ENCODE results near the gene MRM1.

The MRM1 gene

DNA sequence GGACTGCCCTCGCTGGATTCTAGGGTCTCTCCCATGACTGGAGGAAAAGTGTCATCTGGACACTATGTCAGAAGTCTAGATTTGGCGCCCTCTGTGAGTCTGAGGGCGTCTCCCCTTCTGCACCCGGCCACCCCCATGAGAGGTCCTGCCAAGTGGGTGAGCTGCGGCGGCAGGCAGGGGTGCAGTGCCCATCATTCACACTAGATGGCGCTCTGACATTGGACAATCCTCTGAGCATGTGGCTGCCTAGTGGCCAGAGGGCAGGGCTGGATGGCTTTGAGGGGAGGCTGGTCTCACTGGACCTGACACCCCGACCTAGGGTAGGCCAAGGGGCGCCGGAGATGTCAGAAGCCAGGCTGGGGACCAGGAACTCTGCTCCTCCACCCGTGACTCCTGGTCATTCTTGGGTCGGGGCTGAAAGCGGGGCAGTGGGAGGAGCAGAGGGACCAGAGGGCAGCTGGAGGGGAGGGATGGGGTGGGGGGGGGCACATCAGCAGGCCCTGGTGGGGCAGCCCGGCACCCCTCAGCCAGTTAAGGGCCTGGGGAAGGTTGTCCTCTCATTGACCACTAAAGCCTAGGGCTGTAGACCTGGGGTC is 28.0 kb downstream of the MRM1 start:
- TF ChIP-seq, protein P1, sequence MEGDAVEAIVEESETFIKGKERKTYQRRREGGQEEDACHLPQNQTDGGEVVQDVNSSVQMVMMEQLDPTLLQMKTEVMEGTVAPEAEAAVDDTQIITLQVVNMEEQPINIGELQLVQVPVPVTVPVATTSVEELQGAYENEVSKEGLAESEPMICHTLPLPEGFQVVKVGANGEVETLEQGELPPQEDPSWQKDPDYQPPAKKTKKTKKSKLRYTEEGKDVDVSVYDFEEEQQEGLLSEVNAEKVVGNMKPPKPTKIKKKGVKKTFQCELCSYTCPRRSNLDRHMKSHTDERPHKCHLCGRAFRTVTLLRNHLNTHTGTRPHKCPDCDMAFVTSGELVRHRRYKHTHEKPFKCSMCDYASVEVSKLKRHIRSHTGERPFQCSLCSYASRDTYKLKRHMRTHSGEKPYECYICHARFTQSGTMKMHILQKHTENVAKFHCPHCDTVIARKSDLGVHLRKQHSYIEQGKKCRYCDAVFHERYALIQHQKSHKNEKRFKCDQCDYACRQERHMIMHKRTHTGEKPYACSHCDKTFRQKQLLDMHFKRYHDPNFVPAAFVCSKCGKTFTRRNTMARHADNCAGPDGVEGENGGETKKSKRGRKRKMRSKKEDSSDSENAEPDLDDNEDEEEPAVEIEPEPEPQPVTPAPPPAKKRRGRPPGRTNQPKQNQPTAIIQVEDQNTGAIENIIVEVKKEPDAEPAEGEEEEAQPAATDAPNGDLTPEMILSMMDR (IDR thresholded peaks at IDR 0.05; ENCODE audit: borderline replicate concordance, insufficient read depth, low read depth, low read length): peak; percentile 96
- no peak overlapping the region for H3K4me3 ChIP-seq (ENCODE audit: low read depth, low read length)

DNA sequence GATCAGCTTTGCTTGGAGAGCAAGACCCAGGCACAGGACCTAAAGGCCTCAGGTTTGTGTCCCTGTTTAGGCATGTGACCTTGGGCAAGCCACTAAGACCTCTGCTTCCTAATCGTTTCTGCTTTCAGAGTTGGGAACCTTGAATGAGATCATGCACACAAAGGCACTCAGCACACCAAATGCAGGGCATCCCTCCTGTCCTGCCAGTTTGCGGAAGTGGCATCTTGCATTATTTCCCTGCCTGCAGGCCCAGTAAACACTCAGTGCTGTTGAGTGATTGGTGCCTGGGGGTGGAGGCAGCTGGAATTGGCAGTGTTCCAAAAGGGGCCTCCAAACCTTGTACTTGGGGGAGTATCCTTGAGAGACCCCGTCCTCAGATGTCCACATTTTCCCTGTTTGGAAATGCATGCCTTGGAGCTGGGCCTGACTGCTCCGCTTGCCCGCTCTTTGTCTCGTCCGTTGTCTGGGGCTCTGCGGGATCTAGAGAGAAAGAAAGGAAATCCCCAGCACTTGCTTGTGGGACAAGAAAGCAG is 28.7 kb downstream of the MRM1 start:
- TF ChIP-seq, protein P1 (IDR thresholded peaks at IDR 0.05; ENCODE audit: borderline replicate concordance, insufficient read depth, low read depth, low read length): no peak
- H3K4me3 ChIP-seq (ENCODE audit: low read depth, low read length): no peak overlapping the region

DNA sequence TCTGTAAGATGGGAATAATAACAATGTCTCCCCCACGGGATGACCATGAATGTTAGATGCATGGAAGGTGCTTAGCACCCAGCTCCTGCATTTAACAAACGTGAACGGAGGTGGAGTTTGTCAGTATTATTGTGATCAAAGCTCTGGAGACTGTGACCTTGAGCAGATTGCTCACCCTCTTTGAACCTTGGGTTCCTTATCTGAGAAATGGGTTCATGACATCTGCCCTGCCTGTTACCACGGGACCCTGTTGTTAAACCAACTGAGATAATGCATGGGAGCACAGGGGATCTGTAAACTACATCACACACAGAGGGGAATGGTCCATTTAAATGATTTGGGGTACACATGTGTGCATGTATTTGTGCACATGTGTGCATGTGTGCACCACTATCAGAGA is 29.6 kb downstream of the MRM1 start:
- TF ChIP-seq, protein P1 (IDR thresholded peaks at IDR 0.05; ENCODE audit: borderline replicate concordance, insufficient read depth, low read depth, low read length): no peak
- no peak overlapping the region for H3K4me3 ChIP-seq (ENCODE audit: low read depth, low read length)

DNA sequence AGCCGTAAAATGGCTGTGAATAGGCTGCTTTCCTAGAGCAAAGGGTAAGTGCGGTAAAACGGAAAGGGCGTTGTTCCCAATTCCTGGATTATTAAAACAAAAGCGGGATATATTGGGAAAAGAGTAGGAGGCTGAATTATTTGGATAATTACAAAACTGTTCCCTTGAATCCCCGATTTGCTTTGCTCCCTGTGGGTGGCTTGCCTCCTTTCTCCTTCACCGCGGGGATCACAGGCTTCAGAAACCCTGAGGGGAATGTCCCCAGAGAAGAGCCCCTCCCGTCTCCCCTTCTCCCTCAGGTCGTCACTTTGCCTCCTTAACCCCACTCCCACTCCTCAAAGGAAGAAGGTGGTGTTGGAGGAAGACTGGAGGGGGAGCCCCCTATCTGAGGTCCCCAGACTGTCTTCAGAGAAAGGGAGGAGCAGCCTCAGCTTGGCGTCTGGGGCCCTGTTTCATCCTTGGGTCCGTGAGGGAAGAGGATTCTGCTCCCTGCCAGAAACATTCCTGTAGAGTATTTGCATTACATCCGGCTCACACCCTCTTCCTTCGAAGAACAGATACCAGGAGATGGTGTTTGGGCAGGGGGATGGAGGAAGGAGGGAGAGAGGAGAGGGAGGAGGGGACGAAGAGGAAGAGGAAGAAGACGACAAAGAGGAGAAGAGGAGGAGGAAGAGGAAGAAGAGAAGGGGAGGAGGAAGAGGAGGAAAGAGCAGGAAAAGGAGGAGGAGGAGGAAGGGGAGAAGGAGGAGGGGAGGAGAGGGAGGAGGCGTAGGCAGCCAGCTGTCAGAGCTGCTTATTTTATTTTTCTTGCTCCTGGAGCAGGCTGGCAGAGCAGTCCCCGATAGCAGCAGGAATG is 31.8 kb downstream of the MRM1 start:
- TF ChIP-seq, protein P1 (IDR thresholded peaks at IDR 0.05; ENCODE audit: borderline replicate concordance, insufficient read depth, low read depth, low read length): no peak
- no peak overlapping the region for H3K4me3 ChIP-seq (ENCODE audit: low read depth, low read length)

DNA sequence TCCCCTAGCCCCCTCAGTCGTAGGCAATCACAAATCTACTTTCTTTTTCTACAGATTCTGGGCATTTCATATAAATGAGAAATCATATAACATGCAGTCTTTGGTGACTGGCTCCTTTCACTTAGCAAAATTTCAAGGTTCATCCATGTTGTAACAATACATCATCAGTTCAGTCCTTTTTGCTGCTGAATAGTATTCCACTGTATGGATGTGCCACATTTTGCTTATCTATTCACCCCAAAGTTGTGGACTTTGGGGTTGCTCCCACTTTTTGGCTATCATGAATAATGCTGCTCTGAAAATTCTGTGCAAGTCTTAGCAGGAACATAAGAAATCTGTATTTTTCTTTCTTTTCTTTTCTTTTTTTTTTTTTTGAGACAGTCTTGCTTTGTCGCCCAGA is 39.0 kb downstream of the MRM1 start:
- H3K4me3 ChIP-seq (ENCODE audit: low read depth, low read length): no peak overlapping the region
- TF ChIP-seq, protein P1 (IDR thresholded peaks at IDR 0.05; ENCODE audit: borderline replicate concordance, insufficient read depth, low read depth, low read length): no peak

GRCh38 chr17:36640836-36641235 is 39.5 kb downstream of the MRM1 start:
- no peak overlapping the region for H3K4me3 ChIP-seq (ENCODE audit: low read depth, low read length)
- TF ChIP-seq, protein P1 (IDR thresholded peaks at IDR 0.05; ENCODE audit: borderline replicate concordance, insufficient read depth, low read depth, low read length): no peak
